ENCODE results near the gene HPCAL1.

HPCAL1 gene

GRCh38 chr2:10281891-10282290 lies 20.8 kb upstream of the HPCAL1 start:
- Histone ChIP-seq H3K27ac (ENCODE audit: low read depth, low read length) (no peak overlapping the region), H3K9ac (ENCODE audit: low read length) (no peak overlapping the region), H3K9me3 (ENCODE audit: insufficient read depth, low read depth, low read length) (no peaks in the 10 kb centered on the region), H3K4ac (ENCODE audit: low read depth, low read length) (no peak overlapping the region), H3K79me1 (ENCODE audit: low read length) (no peaks in the 10 kb centered on the region), H3K36me3 (ENCODE audit: control insufficient read depth in 1 of 2, insufficient read depth in 2 of 2, low read length in 2 of 2) (no peaks in the 10 kb centered on the region), H2BK5ac (ENCODE audit: low read depth, low read length, poor library complexity) (no peak overlapping the region), H2AFZ (ENCODE audit: insufficient read depth, low read length, poor library complexity) (no peak overlapping the region), H3K18ac (ENCODE audit: low read length) (no peak overlapping the region), H3K79me2 (ENCODE audit: control insufficient read depth, insufficient read depth, low read length, poor library complexity) (no peaks in the 10 kb centered on the region), H4K91ac (ENCODE audit: low read depth, low read length) (no peak overlapping the region), H3K23ac (ENCODE audit: low read length) (no peak overlapping the region), H3K4me3 (ENCODE audit: low read depth, low read length) (no peak overlapping the region), H2BK120ac (ENCODE audit: insufficient read depth, low read length, poor library complexity) (no peak overlapping the region), H3K4me1 (ENCODE audit: control insufficient read depth in 1 of 2, insufficient read depth in 2 of 2, low read length in 2 of 2) (peaks cover 11 to 13% of the 10 kb centered on the region in 2 experiments), H2AK5ac (ENCODE audit: low read length) (no peak overlapping the region), H4K8ac (ENCODE audit: low read depth, low read length) (no peak overlapping the region), H2BK12ac (ENCODE audit: low read length) (no peak overlapping the region), H3K4me2 (ENCODE audit: low read length) (no peak overlapping the region), H3K14ac (ENCODE audit: low read length) (no peak overlapping the region), H3K27me3 (ENCODE audit: insufficient read depth, low read length) (no peaks in the 10 kb centered on the region), H4K12ac (ENCODE audit: low read depth, low read length) (no peak overlapping the region)
- no peak for DNase-seq
- WGBS (ENCODE audit: extremely low coverage, insufficient coverage, insufficient read length): no CpG with 5 or more reads among the region's 4 CpGs

GRCh38 chr2:10282611-10283105 lies 20.0 kb upstream of the HPCAL1 start:
- no peak overlapping the region for H2BK5ac ChIP-seq (ENCODE audit: low read depth, low read length, poor library complexity)
- H3K4me3 ChIP-seq (ENCODE audit: low read depth, low read length): no peak overlapping the region
- H3K18ac ChIP-seq (ENCODE audit: low read length): no peak overlapping the region
- no peak overlapping the region for H4K12ac ChIP-seq (ENCODE audit: low read depth, low read length)
- no peak overlapping the region for H2AK5ac ChIP-seq (ENCODE audit: low read length)
- no peak overlapping the region for H2AFZ ChIP-seq (ENCODE audit: insufficient read depth, low read length, poor library complexity)
- no peak overlapping the region for H4K8ac ChIP-seq (ENCODE audit: low read depth, low read length)
- no CpG with 5 or more reads among the region's 6 CpGs for WGBS (ENCODE audit: extremely low coverage, insufficient coverage, insufficient read length)
- H3K27me3 ChIP-seq (ENCODE audit: insufficient read depth, low read length): no peaks in the 10 kb centered on the region
- no peaks in the 10 kb centered on the region for H3K9me3 ChIP-seq (ENCODE audit: insufficient read depth, low read depth, low read length)
- no peak overlapping the region for H4K91ac ChIP-seq (ENCODE audit: low read depth, low read length)
- H3K4ac ChIP-seq (ENCODE audit: low read depth, low read length): no peak overlapping the region
- no peak overlapping the region for H3K27ac ChIP-seq (ENCODE audit: low read depth, low read length)
- no peak for DNase-seq
- H3K4me1 ChIP-seq (ENCODE audit: control insufficient read depth in 1 of 2, insufficient read depth in 2 of 2, low read length in 2 of 2): peaks cover 11 to 13% of the 10 kb centered on the region in 2 experiments
- H2BK120ac ChIP-seq (ENCODE audit: insufficient read depth, low read length, poor library complexity): no peak overlapping the region
- H3K79me1 ChIP-seq (ENCODE audit: low read length): no peaks in the 10 kb centered on the region
- H3K36me3 ChIP-seq (ENCODE audit: control insufficient read depth in 1 of 2, insufficient read depth in 2 of 2, low read length in 2 of 2): no peaks in the 10 kb centered on the region
- no peak overlapping the region for H3K9ac ChIP-seq (ENCODE audit: low read length)
- H3K4me2 ChIP-seq (ENCODE audit: low read length): no peak overlapping the region
- no peak overlapping the region for H3K14ac ChIP-seq (ENCODE audit: low read length)
- H2BK12ac ChIP-seq (ENCODE audit: low read length): no peak overlapping the region
- no peak overlapping the region for H3K23ac ChIP-seq (ENCODE audit: low read length)
- no peaks in the 10 kb centered on the region for H3K79me2 ChIP-seq (ENCODE audit: control insufficient read depth, insufficient read depth, low read length, poor library complexity)

DNA sequence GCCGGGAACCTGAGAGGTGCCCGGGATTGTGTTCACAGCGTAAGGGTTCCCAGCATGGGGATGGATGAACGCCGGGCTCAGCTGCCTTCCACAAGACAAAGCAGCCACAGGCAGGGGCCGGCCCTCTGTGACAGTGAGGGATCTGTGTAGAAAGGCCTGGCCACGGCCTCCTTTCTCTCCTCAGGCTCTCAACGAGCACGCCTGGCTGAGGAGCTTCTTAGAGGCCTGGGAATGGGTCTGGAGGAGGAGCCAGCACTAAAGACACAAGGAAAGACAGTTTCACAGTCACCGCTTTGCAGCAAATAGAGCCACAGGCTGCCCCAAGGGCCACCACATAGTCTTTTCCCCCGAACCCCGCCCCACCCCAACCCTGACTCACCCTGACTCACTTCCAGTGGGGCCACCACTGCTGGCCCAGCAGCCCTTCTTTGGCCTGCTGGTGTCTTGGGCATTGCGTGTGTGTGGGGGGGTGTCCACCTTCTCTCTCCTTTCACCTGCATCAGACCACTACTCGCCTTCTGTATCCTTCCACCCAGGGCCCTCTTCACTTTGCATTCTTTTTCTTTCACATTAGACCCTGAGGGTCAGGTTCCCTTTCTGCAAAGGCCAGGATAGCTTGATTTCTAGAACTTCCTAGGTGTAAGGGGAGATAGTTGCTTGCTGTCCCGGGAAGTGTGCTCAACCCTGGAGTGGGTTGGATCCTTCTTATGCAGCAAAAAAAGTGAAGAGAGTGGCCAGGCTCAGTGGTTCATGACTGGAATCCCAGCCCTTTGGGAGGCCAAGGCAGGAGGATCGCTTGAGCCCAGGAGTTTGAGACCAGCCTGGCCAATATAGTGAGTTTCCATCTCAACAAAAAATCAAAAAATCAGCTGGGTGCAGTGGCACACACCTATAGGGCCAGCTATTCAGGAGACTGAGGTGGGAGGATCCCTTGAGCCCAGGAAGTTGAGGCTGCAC lies 19.3 kb upstream of the HPCAL1 start:
- H3K14ac ChIP-seq (ENCODE audit: low read length): no peak overlapping the region
- H2BK120ac ChIP-seq (ENCODE audit: insufficient read depth, low read length, poor library complexity): no peak overlapping the region
- no peak overlapping the region for H4K91ac ChIP-seq (ENCODE audit: low read depth, low read length)
- H2AFZ ChIP-seq (ENCODE audit: insufficient read depth, low read length, poor library complexity): no peak overlapping the region
- no peak overlapping the region for H3K18ac ChIP-seq (ENCODE audit: low read length)
- H3K4me2 ChIP-seq (ENCODE audit: low read length): no peak overlapping the region
- no peak overlapping the region for H3K9ac ChIP-seq (ENCODE audit: low read length)
- no peak overlapping the region for H2BK5ac ChIP-seq (ENCODE audit: low read depth, low read length, poor library complexity)
- no CpG with 5 or more reads among the region's 16 CpGs for WGBS (ENCODE audit: extremely low coverage, insufficient coverage, insufficient read length)
- no peak overlapping the region for H3K4ac ChIP-seq (ENCODE audit: low read depth, low read length)
- H3K4me3 ChIP-seq (ENCODE audit: low read depth, low read length): no peak overlapping the region
- H3K23ac ChIP-seq (ENCODE audit: low read length): no peak overlapping the region
- no peaks in the 10 kb centered on the region for H3K36me3 ChIP-seq (ENCODE audit: control insufficient read depth in 1 of 2, insufficient read depth in 2 of 2, low read length in 2 of 2)
- H4K12ac ChIP-seq (ENCODE audit: low read depth, low read length): no peak overlapping the region
- H4K8ac ChIP-seq (ENCODE audit: low read depth, low read length): no peak overlapping the region
- DNase-seq: peak; percentile 18 to 27
- no peak overlapping the region for H2BK12ac ChIP-seq (ENCODE audit: low read length)
- H3K27ac ChIP-seq (ENCODE audit: low read depth, low read length): no peak overlapping the region
- no peaks in the 10 kb centered on the region for H3K9me3 ChIP-seq (ENCODE audit: insufficient read depth, low read depth, low read length)
- H2AK5ac ChIP-seq (ENCODE audit: low read length): no peak overlapping the region
- H3K79me2 ChIP-seq (ENCODE audit: control insufficient read depth, insufficient read depth, low read length, poor library complexity): no peaks in the 10 kb centered on the region
- no peaks in the 10 kb centered on the region for H3K27me3 ChIP-seq (ENCODE audit: insufficient read depth, low read length)
- H3K4me1 ChIP-seq (ENCODE audit: control insufficient read depth in 1 of 2, insufficient read depth in 2 of 2, low read length in 2 of 2): peaks cover 11 to 13% of the 10 kb centered on the region in 2 experiments
- no peaks in the 10 kb centered on the region for H3K79me1 ChIP-seq (ENCODE audit: low read length)

GRCh38 chr2:10284108-10284870 lies 18.4 kb upstream of the HPCAL1 start:
- Histone ChIP-seq H3K4me3 (ENCODE audit: low read depth, low read length) (no peak overlapping the region), H4K91ac (ENCODE audit: low read depth, low read length) (no peak overlapping the region)
- no CpG with 5 or more reads among the region's 16 CpGs for WGBS (ENCODE audit: extremely low coverage, insufficient coverage, insufficient read length)

More at GRCh38 chr2:10284108-10284870, 18.4 kb upstream of the HPCAL1 start:
- DNase-seq: no peak
- no peak overlapping the region for H3K4me2 ChIP-seq (ENCODE audit: low read length)
- no peak overlapping the region for H3K27ac ChIP-seq (ENCODE audit: low read depth, low read length)
- H2AK5ac ChIP-seq (ENCODE audit: low read length): peak overlapping the region; percentile 85
- H2AFZ ChIP-seq (ENCODE audit: insufficient read depth, low read length, poor library complexity): no peak overlapping the region
- H3K79me1 ChIP-seq (ENCODE audit: low read length): no peaks in the 10 kb centered on the region
- H3K9me3 ChIP-seq (ENCODE audit: insufficient read depth, low read depth, low read length): no peaks in the 10 kb centered on the region
- H3K79me2 ChIP-seq (ENCODE audit: control insufficient read depth, insufficient read depth, low read length, poor library complexity): no peaks in the 10 kb centered on the region
- no peak overlapping the region for H2BK12ac ChIP-seq (ENCODE audit: low read length)
- no peak overlapping the region for H4K12ac ChIP-seq (ENCODE audit: low read depth, low read length)
- no peak overlapping the region for H2BK5ac ChIP-seq (ENCODE audit: low read depth, low read length, poor library complexity)
- no peak overlapping the region for H3K23ac ChIP-seq (ENCODE audit: low read length)
- no peak overlapping the region for H3K14ac ChIP-seq (ENCODE audit: low read length)
- peaks cover 11 to 13% of the 10 kb centered on the region in 2 experiments for H3K4me1 ChIP-seq (ENCODE audit: control insufficient read depth in 1 of 2, insufficient read depth in 2 of 2, low read length in 2 of 2)
- H4K8ac ChIP-seq (ENCODE audit: low read depth, low read length): no peak overlapping the region
- H3K18ac ChIP-seq (ENCODE audit: low read length): no peak overlapping the region
- H3K27me3 ChIP-seq (ENCODE audit: insufficient read depth, low read length): no peaks in the 10 kb centered on the region
- H3K36me3 ChIP-seq (ENCODE audit: control insufficient read depth in 1 of 2, insufficient read depth in 2 of 2, low read length in 2 of 2): no peaks in the 10 kb centered on the region
- no peak overlapping the region for H3K9ac ChIP-seq (ENCODE audit: low read length)
- H2BK120ac ChIP-seq (ENCODE audit: insufficient read depth, low read length, poor library complexity): no peak overlapping the region
- no peak overlapping the region for H3K4ac ChIP-seq (ENCODE audit: low read depth, low read length)
